ENCODE measurements around the gene FNBP1. TPM values are rescaled to one million over a fixed set of nuclear protein-coding genes. Genes with fewer than 3 reads are reported as not detected.

Gene FNBP1
- total and polyA plus RNA-seq, 2 of the 8 experiments (the other 6 are each of a cell fraction or from before 2014, with no cell fraction given), result 7.2 to 40.9 TPM

- TF ChIP-seq TAF7 (optimal IDR thresholded peaks at IDR 0.05; ENCODE audit: borderline replicate concordance, low read depth, low read length) (no peak), USF2 (IDR thresholded peaks at IDR 0.05; ENCODE audit: low read length) (no peak), CHD2 (IDR thresholded peaks at IDR 0.05; ENCODE audit: low read length) (no peak), POU5F1 (IDR thresholded peaks at IDR 0.05; ENCODE audit: low read depth, low read length) (no peak), CBX5 (IDR thresholded peaks at IDR 0.05; ENCODE audit: low read depth, low read length) (no peak), SUZ12 (IDR thresholded peaks at IDR 0.05; ENCODE audit: low read length) (no peak)
Measured at GRCh38 chr9:129854588-129855110, 188.3 kb downstream of the FNBP1 start (continued).
